H1 (cell line): ENCODE measurements around the gene TMEM236. TPM values are rescaled to one million over a fixed set of nuclear protein-coding genes. Genes with fewer than 3 reads are reported as not detected.

Experiments
- CTCF ChIA-PET: fragments of 300-600 bp; sonication (Branson Sonifier 250); formaldehyde crosslinking; loops from one replicate; lab custom pipeline; 2021; ENCODE audit not compliant: partially characterized antibody; lab: Charles Lee
- POLR2A ChIA-PET: fragments of 300-600 bp; sonication (Branson Sonifier 250); formaldehyde crosslinking; loops from one replicate; lab custom pipeline; 2021; ENCODE audit warnings: inconsistent platforms; ENCODE audit not compliant: partially characterized antibody; lab: Charles Lee
- DNase-seq, 2 experiments: peaks; one replicate each; pipeline versions ENCODE4 v3.0.0 to v3.0.0-alpha.2; 2010 to 2022; ENCODE audit warnings: low spot score in 2 of 2, low read depth in 1 of 2, mixed read lengths in 1 of 2
- FAIRE-seq: peaks from 2 replicates; lab custom pipeline; 2011; peaks lifted over from hg19 to GRCh38; lab: Jason Lieb, UNC
- H2AFZ ChIP-seq: 2 replicates; pipeline ENCODE4 v1.8.1; 2012; ENCODE audit warnings: low read length, inconsistent platforms
- H2AK5ac ChIP-seq: 2 replicates; pipeline ENCODE4 v1.6.1; 2013; ENCODE audit warnings: low read depth, low read length
- H2BK120ac ChIP-seq: replicated peaks from 2 replicates; pipeline ENCODE3; 2013; ENCODE audit warnings: low read depth, low read length, inconsistent platforms
- H2BK12ac ChIP-seq: 2 replicates; pipeline ENCODE4 v1.6.1; 2013; ENCODE audit warnings: low read depth, low read length
- H2BK15ac ChIP-seq: 2 replicates; pipeline ENCODE4 v1.6.1; 2013; ENCODE audit warnings: low read length
- H2BK20ac ChIP-seq: 2 replicates; pipeline ENCODE4 v1.6.1; 2013; ENCODE audit warnings: low read length
- H2BK5ac ChIP-seq: 2 replicates; pipeline ENCODE4 v1.6.1; 2013; ENCODE audit warnings: low read depth, low read length
- H3K14ac ChIP-seq: 2 replicates; pipeline ENCODE4 v1.6.1; 2013; ENCODE audit warnings: inconsistent platforms; ENCODE audit not compliant: insufficient read length
- H3K18ac ChIP-seq: 2 replicates; pipeline ENCODE4 v1.6.1; 2013; ENCODE audit warnings: low read length; ENCODE audit errors: extremely low read depth
- H3K23ac ChIP-seq: 2 replicates; pipeline ENCODE4 v1.6.1; 2013; ENCODE audit warnings: inconsistent platforms; ENCODE audit not compliant: insufficient read length
- H3K23me2 ChIP-seq: 2 replicates; pipeline ENCODE4 v1.6.1; 2013; ENCODE audit warnings: low read depth, low read length
- H3K27ac ChIP-seq: 2 replicates; pipeline ENCODE4 v1.6.1; 2011; ENCODE audit warnings: low read depth, low read length, inconsistent platforms
- H3K27me3 ChIP-seq, 4 experiments: replicated peaks in 1 of 4; 1 replicate in 1 of 4; 2 replicates in 3 of 4; pipeline versions ENCODE4 v1.6.1 to v1.8.1; 2011 to 2013; ENCODE audit warnings: low read length in 3 of 4, mild to moderate bottlenecking in 3 of 4, inconsistent platforms in 2 of 4, mixed read lengths in 2 of 4, moderate library complexity in 1 of 4; ENCODE audit not compliant: control insufficient read depth in 3 of 4, insufficient read depth in 3 of 4; ENCODE audit errors: extremely low read depth in 1 of 4
- H3K36me3 ChIP-seq, 4 experiments: 2 replicates each; pipeline versions ENCODE4 v1.6.1 to v1.8.1; 2011 to 2013; ENCODE audit warnings: mild to moderate bottlenecking in 4 of 4, low read length in 3 of 4, moderate library complexity in 2 of 4, control low read depth in 1 of 4, inconsistent platforms in 1 of 4; ENCODE audit not compliant: insufficient read depth in 4 of 4, control insufficient read depth in 2 of 4
- H3K4ac ChIP-seq: replicated peaks from 2 replicates; pipeline ENCODE3; 2013; ENCODE audit warnings: low read length, low read depth, mixed read lengths, inconsistent platforms; ENCODE audit not compliant: insufficient read length
- H3K4me1 ChIP-seq, 4 experiments: replicated peaks in 1 of 4; 1 replicate in 1 of 4; 2 replicates in 3 of 4; pipeline versions ENCODE4 v1.6.1 to v1.8.1; 2011 to 2013; ENCODE audit warnings: low read length in 3 of 4, inconsistent platforms in 2 of 4, mixed read lengths in 1 of 4; ENCODE audit not compliant: insufficient read depth in 4 of 4, control insufficient read depth in 3 of 4
- H3K4me2 ChIP-seq, 2 experiments: 2 replicates each; pipeline versions ENCODE4 v1.6.1 to v1.8.1; 2011 to 2013; ENCODE audit warnings: low read depth in 2 of 2, low read length in 2 of 2, control low read depth in 1 of 2, inconsistent platforms in 1 of 2, mild to moderate bottlenecking in 1 of 2; ENCODE audit not compliant: insufficient read depth in 1 of 2
- H3K4me3 ChIP-seq, 4 experiments: fragments of 200-600, 300-600 bp in 1 of 4; sonication (generic), shearing (Covaris generic), sonication (Bioruptor Twin) in 1 of 4; 2 replicates each; pipeline versions ENCODE4 v1.5.1 to v1.8.1; 2011 to 2016; ENCODE audit warnings: low read length in 4 of 4, low read depth in 3 of 4, control low read depth in 2 of 4, inconsistent platforms in 2 of 4, mild to moderate bottlenecking in 2 of 4, mixed read lengths in 1 of 4, moderate library complexity in 1 of 4; ENCODE audit not compliant: insufficient read depth in 2 of 4; ENCODE audit errors: extremely low read depth in 1 of 4
- H3K56ac ChIP-seq: replicated peaks from 2 replicates; pipeline ENCODE3; 2013; ENCODE audit warnings: low read depth, mild to moderate bottlenecking, mixed read lengths, low read length, inconsistent platforms; ENCODE audit not compliant: insufficient read length
- H3K79me1 ChIP-seq: 2 replicates; pipeline ENCODE4 v1.6.1; 2013; ENCODE audit warnings: low read depth, low read length, control low read depth
- H3K79me2 ChIP-seq, 2 experiments: 2 replicates each; pipeline versions ENCODE4 v1.6.1 to v1.8.1; 2012 to 2013; ENCODE audit warnings: low read length in 2 of 2, mild to moderate bottlenecking in 2 of 2, inconsistent platforms in 1 of 2; ENCODE audit not compliant: insufficient read depth in 2 of 2, control insufficient read depth in 1 of 2
- H3K9ac ChIP-seq, 4 experiments: replicated peaks in 1 of 4; 1 replicate in 1 of 4; 2 replicates in 3 of 4; pipeline versions ENCODE4 v1.6.1 to v1.8.1; 2011 to 2013; ENCODE audit warnings: low read depth in 3 of 4, low read length in 3 of 4, control low read depth in 2 of 4, mild to moderate bottlenecking in 2 of 4, moderate library complexity in 2 of 4, inconsistent platforms in 1 of 4; ENCODE audit errors: extremely low read depth in 1 of 4
- H3K9me3 ChIP-seq, 2 experiments: 2 replicates each; pipeline versions ENCODE4 v1.6.1 to v1.8.1; 2012 to 2013; ENCODE audit warnings: mild to moderate bottlenecking in 2 of 2, moderate library complexity in 2 of 2, control low read depth in 1 of 2, inconsistent platforms in 1 of 2, low read depth in 1 of 2, low read length in 1 of 2, mixed read lengths in 1 of 2; ENCODE audit not compliant: insufficient read depth in 2 of 2
- H4K20me1 ChIP-seq, 2 experiments: replicated peaks in 1 of 2; 2 replicates each; pipeline versions ENCODE3 to v1.8.1; 2011 to 2013; ENCODE audit warnings: inconsistent platforms in 2 of 2, low read length in 2 of 2, mild to moderate bottlenecking in 1 of 2; ENCODE audit not compliant: insufficient read depth in 2 of 2, control insufficient read depth in 1 of 2
- H4K5ac ChIP-seq: 2 replicates; pipeline ENCODE4 v1.6.1; 2013; ENCODE audit warnings: low read length, low read depth, mixed read lengths, inconsistent platforms; ENCODE audit not compliant: insufficient read length
- H4K8ac ChIP-seq: 2 replicates; pipeline ENCODE4 v1.8.0; 2013; ENCODE audit warnings: mild to moderate bottlenecking, moderate library complexity, low read length, inconsistent platforms; ENCODE audit not compliant: insufficient read depth; ENCODE audit errors: extremely low read depth
- H4K91ac ChIP-seq: replicated peaks from 2 replicates; pipeline ENCODE3; 2013; ENCODE audit warnings: low read length, mixed read lengths, inconsistent platforms; ENCODE audit not compliant: insufficient read length
- CTCF ChIP-seq, 3 experiments: IDR thresholded peaks; 1 replicate in 2 of 3; 2 replicates in 1 of 3; pipeline versions ENCODE4 v1.5.1 to v1.6.1; 2011; ENCODE audit warnings: low read length in 3 of 3, mild to moderate bottlenecking in 3 of 3, inconsistent platforms in 2 of 3, low read depth in 1 of 3, moderate library complexity in 1 of 3; ENCODE audit not compliant: insufficient read depth in 1 of 3; ENCODE audit errors: control extremely low read depth in 1 of 3
- EP300 ChIP-seq, 2 experiments: IDR thresholded peaks; 1 replicate in 1 of 2; 2 replicates in 1 of 2; pipeline ENCODE4 v1.6.1; 2011 to 2012; ENCODE audit warnings: low read depth in 2 of 2, low read length in 2 of 2, mild to moderate bottlenecking in 2 of 2, borderline replicate concordance in 1 of 2, inconsistent platforms in 1 of 2, moderate library complexity in 1 of 2
- GABPA ChIP-seq: IDR thresholded peaks from 2 replicates; pipeline ENCODE4 v1.6.1; 2011; ENCODE audit warnings: mild to moderate bottlenecking, low read length, moderate library complexity, borderline replicate concordance; ENCODE audit not compliant: insufficient read depth
- PHF8 ChIP-seq: fragments of 200-600 bp; sonication (generic); conservative IDR thresholded peaks from 2 replicates; pipeline ENCODE4 v1.7.1; 2012; ENCODE audit warnings: low read depth, mild to moderate bottlenecking, inconsistent platforms, low read length, moderate library complexity
- POLR2AphosphoS5 ChIP-seq: IDR thresholded peaks from 2 replicates; pipeline ENCODE4 v1.6.1; 2011; ENCODE audit warnings: low read depth, low read length
- SP2 ChIP-seq: IDR thresholded peaks from 2 replicates; pipeline ENCODE4 v1.6.1; 2012; ENCODE audit warnings: mild to moderate bottlenecking, low read length, inconsistent platforms
- TBP ChIP-seq: IDR thresholded peaks from 2 replicates; pipeline ENCODE4 v1.6.1; 2011; ENCODE audit warnings: low read depth, low read length, improper control_type of control experiment
- USF2 ChIP-seq: IDR thresholded peaks from 2 replicates; pipeline ENCODE4 v1.6.1; 2011; ENCODE audit warnings: low read length, improper control_type of control experiment
- YY1 ChIP-seq: IDR thresholded peaks from 2 replicates; pipeline ENCODE4 v1.6.1; 2011; ENCODE audit warnings: low read depth, mild to moderate bottlenecking, low read length
- WGBS, 2 experiments: shearing (Covaris generic) in 1 of 2; methylation state at CpG; one replicate each; pipeline versions ENCODE4 v1.1.6 to v1.1.7; 2013 to 2015; ENCODE audit warnings: low lambda C conversion rate in 2 of 2, mixed read lengths in 2 of 2, inconsistent platforms in 1 of 2, low coverage in 1 of 2, missing lambda C conversion rate in 1 of 2; ENCODE audit not compliant: insufficient replicate concordance in 2 of 2, insufficient coverage in 1 of 2, insufficient read length in 1 of 2; ENCODE audit errors: extremely low coverage in 1 of 2, missing lambda C conversion rate in 1 of 2; 5-methylcytosine and 5-hydroxymethylcytosine counted together
- polyA plus RNA-seq, 7 experiments: library from polyadenylated mRNA; depleted of rRNA in 3 of 7; stranded (reverse) in 5 of 7; unstranded in 2 of 7; fragments of >200 nt in 5 of 7; fragments of 200-250 nt in 2 of 7; gene quantifications; 1 replicate in 5 of 7; 2 replicates in 1 of 7; 4 replicates in 1 of 7; pipeline versions ENCODE4 v1.2.1 to v1.2.3, GENCODE V29; 2011 to 2013; ENCODE audit warnings: missing spikeins in 2 of 7, mixed read lengths in 2 of 7
- total RNA-seq: library from RNA; stranded (reverse); fragmentation: NEBNext Ultra II Directional; extraction: Animal tissue kit (Norgen Biotek cat#: 25700); gene quantifications from 2 replicates; pipeline ENCODE4 v1.2.1, GENCODE V29; 2021

TMEM236 gene
- total and polyA plus RNA-seq, 2 of the 8 experiments (the other 6 are each of a cell fraction or from before 2014, with no cell fraction given), result 0.02 to 0.07 TPM

- no peak overlapping the region for H3K56ac ChIP-seq
- H2BK20ac ChIP-seq, result no peak overlapping the region
- no peaks in the 10 kb centered on the region for H3K9me3 ChIP-seq
- H3K23ac ChIP-seq, result no peak overlapping the region
- no peaks in the 10 kb centered on the region for H3K36me3 ChIP-seq
- CTCF ChIA-PET, result interaction anchor here (0.8 to 1.1 kb wide), 3 partner anchors 11 to 132 kb away, joined by 3 read pairs; no protein-coding TSS in a partner anchor
- no peak overlapping the region for H2BK12ac ChIP-seq
- H3K4me2 ChIP-seq, result no peak overlapping the region
- no peak overlapping the region for H3K9ac ChIP-seq
- H2BK5ac ChIP-seq, result no peak overlapping the region
- H3K79me1 ChIP-seq, result no peaks in the 10 kb centered on the region
- H4K91ac ChIP-seq, result no peak overlapping the region
- H2AK5ac ChIP-seq, result no peak overlapping the region
- H3K27ac ChIP-seq, result no peak overlapping the region
- no peak overlapping the region for H2AFZ ChIP-seq
- H3K23me2 ChIP-seq, result no peaks in the 10 kb centered on the region
- H3K79me2 ChIP-seq, result no peaks in the 10 kb centered on the region
- H2BK15ac ChIP-seq, result no peak overlapping the region
- no peaks in the 10 kb centered on the region for H3K4me1 ChIP-seq
- H4K5ac ChIP-seq, result no peak overlapping the region
- H4K8ac ChIP-seq, result no peak overlapping the region
- H3K14ac ChIP-seq, result no peak overlapping the region
- H3K27me3 ChIP-seq, result no peaks in the 10 kb centered on the region; a peak in 1 of 7 replicates
- 84% methylated on average over 10 of the region's 10 CpGs; no CpG with 5 or more reads in 1 of the 2 experiments for WGBS, 2 experiments
- no peak overlapping the region for H2BK120ac ChIP-seq
- POLR2A ChIA-PET, result no interaction called here
- FAIRE-seq (no peak), DNase-seq (no peak)
- no peaks in the 10 kb centered on the region for H4K20me1 ChIP-seq
- H3K4ac ChIP-seq, result no peak overlapping the region
- H3K4me3 ChIP-seq, result no peak overlapping the region
- H3K18ac ChIP-seq, result no peak overlapping the region
- no peak for TF ChIP-seq USF2
- TF ChIP-seq GABPA, result no peak
- no peak for TF ChIP-seq POLR2AphosphoS5
- no peak for TF ChIP-seq TBP
- TF ChIP-seq PHF8, result no peak
- TF ChIP-seq CTCF (IDR thresholded peaks at IDR 0.05; ENCODE audit: control extremely low read depth in 1 of 3, insufficient read depth in 1 of 3, low read depth in 1 of 3, low read length in 3 of 3), result no peak
- TF ChIP-seq YY1, result no peak
- TF ChIP-seq EP300 (IDR thresholded peaks at IDR 0.05; ENCODE audit: borderline replicate concordance in 1 of 2, low read depth in 2 of 2, low read length in 2 of 2), result no peak
- no peak for TF ChIP-seq SP2
Measured at GRCh38 chr10:17747883-17748550, 4.0 kb upstream of the TMEM236 start.
